Measurements from ENCODE around the gene SYT2. TPM values are rescaled to one million over a fixed set of nuclear protein-coding genes. Genes with fewer than 3 reads are reported as not detected.
"Not testable (repeated sequence)": the region's sequence is repeated elsewhere in the genome, so short reads cannot be mapped to it uniquely, and the experiment has no call there.

Gene SYT2
- total RNA-seq, 1 experiment from 2014 or later = not detected

DNA sequence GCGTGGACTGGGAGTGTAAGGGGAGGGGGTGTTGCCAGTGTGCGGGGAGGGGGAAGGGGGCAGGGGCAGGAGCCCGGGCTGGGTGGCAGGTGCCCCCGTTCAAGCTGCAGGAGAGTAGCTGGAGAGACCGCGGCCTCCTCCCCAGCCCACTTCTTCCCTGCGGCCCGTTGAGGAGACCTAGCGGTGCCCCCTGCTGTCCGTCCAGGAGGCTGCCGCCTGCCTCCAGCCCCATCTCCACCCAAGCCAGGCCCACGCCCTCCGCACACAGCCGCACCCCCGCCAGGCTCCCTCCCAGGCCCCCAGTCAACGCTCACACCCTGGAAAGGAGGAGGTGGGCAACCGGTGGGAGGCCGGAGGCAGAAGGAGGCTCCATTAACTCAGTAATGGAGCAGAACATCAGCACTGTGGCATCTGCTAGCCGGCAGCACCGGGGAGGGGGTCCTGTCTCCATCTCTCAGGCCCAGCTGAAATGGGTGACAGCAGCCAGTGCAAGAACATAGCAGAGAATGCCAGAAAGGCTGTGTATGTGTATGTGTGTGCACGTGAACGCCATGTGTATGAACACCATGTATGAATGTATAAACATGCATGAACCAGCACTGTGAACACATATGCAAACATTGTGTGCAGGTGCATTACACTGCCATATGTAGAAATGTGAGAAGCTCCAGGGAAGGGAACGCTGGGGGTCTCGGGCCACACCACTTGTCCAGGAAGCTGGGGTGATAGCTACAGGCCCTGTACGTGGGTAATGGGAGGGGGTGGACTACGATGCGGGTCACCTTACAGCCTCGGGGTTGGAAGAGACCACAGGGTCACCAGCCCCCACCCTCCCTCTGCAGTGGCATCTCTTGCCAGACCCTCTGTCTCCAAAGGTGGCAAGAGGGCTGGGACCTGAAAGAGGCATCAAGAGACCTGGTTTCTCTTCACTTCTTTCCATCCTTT lies 84.6 kb downstream of the SYT2 start:
- no peak overlapping the region for H3K27ac Mint-ChIP-seq (ENCODE audit: unreplicated experiment)
- H3K27me3 Mint-ChIP-seq (ENCODE audit: unreplicated experiment) = peaks cover 37% of the 10 kb centered on the region
- no peaks in the 10 kb centered on the region for H3K36me3 Mint-ChIP-seq (ENCODE audit: insufficient read depth, unreplicated experiment)
- BruUV-seq (replicated peaks) = no TSS peak
- CTCF ChIA-PET = interaction anchor here (0.6 to 1.5 kb wide), 6 partner anchors 26 to 162 kb away, joined by 4 to 8 read pairs (median 6); no protein-coding TSS in a partner anchor
- no peak overlapping the region for H3K4me3 Mint-ChIP-seq (ENCODE audit: low read depth, unreplicated experiment)
- no peaks in the 10 kb centered on the region for H3K9me3 Mint-ChIP-seq (ENCODE audit: low read depth, unreplicated experiment)
- peak; percentile 88 for DNase-seq
- H3K4me1 Mint-ChIP-seq (ENCODE audit: low read depth, unreplicated experiment) = no peaks in the 10 kb centered on the region
- TF ChIP-seq, protein P1, sequence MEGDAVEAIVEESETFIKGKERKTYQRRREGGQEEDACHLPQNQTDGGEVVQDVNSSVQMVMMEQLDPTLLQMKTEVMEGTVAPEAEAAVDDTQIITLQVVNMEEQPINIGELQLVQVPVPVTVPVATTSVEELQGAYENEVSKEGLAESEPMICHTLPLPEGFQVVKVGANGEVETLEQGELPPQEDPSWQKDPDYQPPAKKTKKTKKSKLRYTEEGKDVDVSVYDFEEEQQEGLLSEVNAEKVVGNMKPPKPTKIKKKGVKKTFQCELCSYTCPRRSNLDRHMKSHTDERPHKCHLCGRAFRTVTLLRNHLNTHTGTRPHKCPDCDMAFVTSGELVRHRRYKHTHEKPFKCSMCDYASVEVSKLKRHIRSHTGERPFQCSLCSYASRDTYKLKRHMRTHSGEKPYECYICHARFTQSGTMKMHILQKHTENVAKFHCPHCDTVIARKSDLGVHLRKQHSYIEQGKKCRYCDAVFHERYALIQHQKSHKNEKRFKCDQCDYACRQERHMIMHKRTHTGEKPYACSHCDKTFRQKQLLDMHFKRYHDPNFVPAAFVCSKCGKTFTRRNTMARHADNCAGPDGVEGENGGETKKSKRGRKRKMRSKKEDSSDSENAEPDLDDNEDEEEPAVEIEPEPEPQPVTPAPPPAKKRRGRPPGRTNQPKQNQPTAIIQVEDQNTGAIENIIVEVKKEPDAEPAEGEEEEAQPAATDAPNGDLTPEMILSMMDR (IDR thresholded peaks at IDR 0.05; ENCODE audit: unreplicated experiment) = peak; percentile 84
- intact Hi-C loops (cut with micrococcal nuclease; ENCODE audit: unreplicated experiment) = no loop called here

DNA sequence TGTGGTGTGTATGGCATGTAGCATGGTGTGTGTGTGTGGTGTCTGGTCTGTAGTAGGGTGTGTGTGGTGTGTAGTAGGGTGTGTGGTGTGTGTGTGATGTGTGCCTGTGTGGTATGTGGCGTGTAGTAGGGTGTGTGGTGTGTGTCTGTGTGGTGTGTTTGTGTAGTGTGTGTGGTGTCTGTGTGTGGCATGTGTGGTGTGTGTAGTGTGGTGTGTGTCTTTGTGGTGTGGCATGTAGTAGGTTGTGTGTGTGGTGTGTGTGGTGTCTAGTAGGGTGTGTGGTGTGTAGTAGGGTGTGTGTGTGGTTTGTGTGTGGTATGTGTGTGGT lies 85.5 kb downstream of the SYT2 start:
- no TSS peak for BruUV-seq (replicated peaks)
- Mint-ChIP-seq H3K27me3 (ENCODE audit: unreplicated experiment) (peaks cover 28% of the 10 kb centered on the region), H3K27ac (ENCODE audit: unreplicated experiment) (no peak overlapping the region), H3K4me1 (ENCODE audit: low read depth, unreplicated experiment) (peaks cover 2% of the 10 kb centered on the region), H3K9me3 (ENCODE audit: low read depth, unreplicated experiment) (no peaks in the 10 kb centered on the region), H3K4me3 (ENCODE audit: low read depth, unreplicated experiment) (no peak overlapping the region), H3K36me3 (ENCODE audit: insufficient read depth, unreplicated experiment) (no peaks in the 10 kb centered on the region)
- intact Hi-C loops (cut with micrococcal nuclease; ENCODE audit: unreplicated experiment) = no loop called here
- no peak for DNase-seq
- CTCF ChIA-PET = interaction anchor here (1.0 to 1.5 kb wide), 3 partner anchors 25 to 161 kb away, joined by 4 to 8 read pairs (median 4); no protein-coding TSS in a partner anchor
- TF ChIP-seq, protein P1 (IDR thresholded peaks at IDR 0.05; ENCODE audit: unreplicated experiment) = no peak

DNA sequence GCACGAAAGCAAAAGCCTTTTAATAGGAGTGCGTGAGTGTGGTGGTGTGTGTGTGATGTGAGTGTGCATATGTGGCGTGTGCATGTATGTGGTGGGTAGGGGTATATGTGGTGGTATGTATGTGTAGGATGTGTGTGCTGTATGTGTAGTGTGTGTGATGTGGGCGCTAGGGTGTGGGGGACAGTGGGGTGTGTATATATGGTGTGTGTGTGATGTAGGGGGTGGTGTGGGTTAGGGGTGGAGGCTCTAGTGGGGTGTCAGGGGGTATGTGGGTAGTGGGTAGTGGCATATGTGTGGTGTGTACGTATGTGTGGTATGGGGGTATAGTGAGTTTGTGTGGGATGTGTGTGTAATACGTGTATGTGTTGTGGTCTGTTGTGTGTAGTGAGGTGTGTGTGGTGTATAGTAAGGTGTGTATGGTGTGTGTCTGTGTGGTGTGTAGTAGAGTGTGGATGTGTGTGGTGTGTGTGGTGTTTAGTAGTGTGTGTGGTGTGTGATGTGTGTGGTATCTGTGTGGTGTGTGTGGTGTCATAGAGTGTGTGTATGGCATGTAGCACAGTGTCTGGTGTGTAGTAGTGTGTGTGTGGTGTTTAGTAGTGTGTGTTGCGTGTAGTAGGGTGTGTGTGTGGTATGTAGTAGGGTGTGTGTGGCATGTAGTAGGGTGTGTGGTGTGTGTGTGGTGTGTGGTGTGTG lies 86.0 kb downstream of the SYT2 start:
- H3K27me3 Mint-ChIP-seq (ENCODE audit: unreplicated experiment) = peaks cover 23% of the 10 kb centered on the region
- H3K36me3 Mint-ChIP-seq (ENCODE audit: insufficient read depth, unreplicated experiment) = no peaks in the 10 kb centered on the region
- BruUV-seq (replicated peaks) = no TSS peak
- DNase-seq = no peak
- intact Hi-C loops (cut with micrococcal nuclease; ENCODE audit: unreplicated experiment) = no loop called here
- TF ChIP-seq, protein P1 (IDR thresholded peaks at IDR 0.05; ENCODE audit: unreplicated experiment) = no peak
- peaks cover 8% of the 10 kb centered on the region for H3K4me1 Mint-ChIP-seq (ENCODE audit: low read depth, unreplicated experiment)
- H3K27ac Mint-ChIP-seq (ENCODE audit: unreplicated experiment) = no peak overlapping the region
- H3K4me3 Mint-ChIP-seq (ENCODE audit: low read depth, unreplicated experiment) = no peak overlapping the region
- CTCF ChIA-PET = no interaction called here
- H3K9me3 Mint-ChIP-seq (ENCODE audit: low read depth, unreplicated experiment) = no peaks in the 10 kb centered on the region

DNA sequence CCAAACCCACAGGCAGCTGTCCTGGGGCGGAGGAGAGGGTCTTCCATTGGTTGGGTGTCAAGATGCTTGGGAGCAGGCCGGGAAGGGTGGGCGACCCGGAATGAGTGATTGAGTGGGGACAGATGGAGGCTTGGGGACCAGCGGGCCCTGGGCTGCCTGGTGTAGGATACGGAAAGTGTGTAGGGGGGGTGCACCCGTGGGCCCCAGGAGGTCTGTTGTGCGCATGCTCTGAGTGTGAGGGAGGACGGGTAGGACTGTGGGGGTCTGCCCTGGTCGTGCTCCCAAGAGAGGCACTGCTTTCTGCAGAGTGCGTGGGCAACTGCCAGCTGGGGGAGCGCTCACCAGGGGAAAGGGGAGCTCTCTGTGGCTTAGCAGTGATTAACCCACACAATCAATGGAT lies 86.8 kb downstream of the SYT2 start:
- H3K9me3 Mint-ChIP-seq (ENCODE audit: low read depth, unreplicated experiment); H3K4me3 Mint-ChIP-seq (ENCODE audit: low read depth, unreplicated experiment); DNase-seq; BruUV-seq (replicated peaks); H3K36me3 Mint-ChIP-seq (ENCODE audit: insufficient read depth, unreplicated experiment); H3K27ac Mint-ChIP-seq (ENCODE audit: unreplicated experiment); intact Hi-C loops (cut with micrococcal nuclease; ENCODE audit: unreplicated experiment); CTCF ChIA-PET: not testable (repeated sequence)
- Mint-ChIP-seq H3K27me3 (ENCODE audit: unreplicated experiment) (peaks cover 15% of the 10 kb centered on the region), H3K4me1 (ENCODE audit: low read depth, unreplicated experiment) (peaks cover 15% of the 10 kb centered on the region)

All from Calu3 (cell line).